Prostate gland (tissue), 2 donors: ENCODE measurements around the gene GOLGA8R. TPM values are rescaled to one million over a fixed set of nuclear protein-coding genes. Genes with fewer than 3 reads are reported as not detected.
A peak's percentile ranks its signal among the peaks of the same experiment; 100 is the strongest.
"Not testable (repeated sequence)": the region's sequence is repeated elsewhere in the genome, so short reads cannot be mapped to it uniquely, and the experiment has no call there.

Experiments
- DNase-seq: peaks from one replicate; pipeline ENCODE4 v3.0.0-alpha.2; 2019; ENCODE audit warnings: low spot score
- H3K27ac ChIP-seq, 2 donors: fragments of 200-600 bp; sonication (generic); 2 replicates each; pipeline ENCODE4 v1.5.1; 2017 to 2019
- H3K27me3 ChIP-seq: fragments of 200-600 bp; sonication (generic); replicated peaks from 2 replicates; pipeline ENCODE4 v1.5.1; 2019; ENCODE audit not compliant: insufficient read depth
- H3K36me3 ChIP-seq, 2 donors: fragments of 200-600 bp; sonication (generic); 1 replicate in 1 of 2; 2 replicates in 1 of 2; pipeline versions ENCODE4 v1.5.1 to v1.8.1; 2017 to 2019
- H3K4me1 ChIP-seq: fragments of 200-600 bp; sonication (generic); replicated peaks from 2 replicates; pipeline ENCODE4 v1.5.1; 2019
- H3K4me3 ChIP-seq, 2 donors: fragments of 200-600 bp; sonication (generic); 2 replicates each; pipeline ENCODE4 v1.5.1; 2017 to 2019
- H3K9me3 ChIP-seq: fragments of 200-600 bp; sonication (generic); 2 replicates; pipeline ENCODE4 v1.5.1; 2017
- WGBS: methylation state at CpG from one replicate; pipeline ENCODE4 v1.1.5; 2018; 5-methylcytosine and 5-hydroxymethylcytosine counted together
- intact Hi-C: fragments of 100-400 bp; cut with DNase I; formaldehyde crosslinking; loops from one replicate; pipeline ENCODE4 v1.14.2; 2022
- total RNA-seq, 2 donors: library from RNA; depleted of rRNA; stranded (reverse); fragments of >200 nt; gene quantifications; one replicate each; pipeline ENCODE4 v1.1.0, GENCODE V29; 2016
- TF ChIP-seq, protein P1 (sequence below), 4 experiments: fragments of 200-600 bp in 2 of 4; fragments of 450-650 bp in 2 of 4; sonication (generic) in 2 of 4; IDR thresholded peaks; 1 replicate in 3 of 4; 2 replicates in 1 of 4; pipeline ENCODE4 v1.5.1; 2016 to 2019; ENCODE audit warnings: antibody characterized with exemption in 4 of 4, mild to moderate bottlenecking in 2 of 4, moderate library complexity in 2 of 4

The GOLGA8R gene, protein sequence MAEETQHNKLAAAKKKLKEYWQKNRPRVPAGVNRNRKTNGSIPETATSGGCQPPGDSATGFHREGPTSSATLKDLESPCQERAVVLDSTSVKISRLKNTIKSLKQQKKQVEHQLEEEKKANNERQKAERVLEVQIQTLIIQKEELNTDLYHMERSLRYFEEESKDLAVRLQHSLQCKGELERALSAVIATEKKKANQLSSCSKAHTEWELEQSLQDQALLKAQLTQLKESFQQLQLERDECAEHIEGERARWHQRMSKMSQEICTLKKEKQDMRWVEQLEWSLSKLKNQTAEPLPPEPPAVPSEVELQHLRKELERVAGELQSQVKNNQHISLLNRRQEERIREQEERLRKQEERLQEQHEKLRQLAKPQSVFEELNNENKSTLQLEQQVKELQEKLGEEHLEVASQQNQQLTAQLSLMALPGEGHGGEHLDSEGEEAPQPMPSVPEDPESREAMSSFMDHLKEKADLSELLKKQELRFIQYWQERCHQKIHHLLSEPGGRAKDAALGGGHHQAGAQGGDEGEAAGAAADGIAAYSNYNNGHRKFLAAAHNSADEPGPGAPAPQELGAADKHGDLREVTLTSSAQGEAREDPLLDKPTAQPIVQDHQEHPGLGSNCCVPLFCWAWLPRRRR
- 1 to 10 TPM; 3.4 to 3.7 TPM for total RNA-seq

DNA sequence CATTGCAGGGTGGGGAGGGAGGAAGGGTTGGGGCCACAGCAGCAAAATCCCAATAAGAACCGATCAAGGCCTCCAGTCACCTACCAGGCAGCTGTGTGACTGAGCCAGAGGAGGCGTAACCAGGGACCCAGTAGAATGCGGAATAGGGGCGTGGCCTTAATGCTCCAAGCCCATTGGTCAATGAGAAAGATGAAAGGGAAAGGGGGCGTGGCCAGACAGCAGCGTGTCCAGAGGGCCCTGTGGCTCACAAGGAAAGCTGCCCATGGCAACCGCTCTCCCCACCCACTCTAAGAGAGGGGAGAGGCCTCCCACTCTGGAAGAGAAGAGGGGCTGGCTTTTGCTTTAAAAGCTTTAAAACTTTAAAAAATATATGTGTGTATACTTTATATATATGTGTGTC lies at the start of gene GOLGA8R:
GOLGA8R (minus strand) TSS at position 101 of the 400 bp plus-strand sequence; CDS start at position 3, 98 bp downstream.
- H3K4me1 ChIP-seq, H3K4me3 ChIP-seq: not testable (repeated sequence)

DNA sequence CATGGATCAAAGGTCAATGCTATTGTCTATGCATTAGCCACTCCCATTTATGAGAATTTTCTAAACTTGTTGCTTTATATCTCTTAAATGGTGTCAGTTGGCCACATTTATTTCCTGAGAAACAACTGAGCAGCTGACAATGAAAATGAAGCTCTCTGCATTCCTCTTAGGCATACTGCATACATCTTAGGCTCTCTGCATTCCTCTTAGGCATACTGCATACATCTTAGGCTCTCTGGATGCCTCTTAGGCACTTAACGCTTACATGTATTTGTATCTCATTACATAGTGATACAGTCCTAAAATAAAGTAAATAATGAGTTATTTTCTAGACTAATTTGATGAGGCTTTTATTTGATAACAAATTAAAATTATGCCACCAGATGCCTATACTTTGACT lies 49.8 kb upstream of the GOLGA8R start:
- H3K27me3 ChIP-seq, H3K36me3 ChIP-seq, H3K9me3 ChIP-seq, H3K27ac ChIP-seq, DNase-seq, intact Hi-C loops, H3K4me1 ChIP-seq, H3K4me3 ChIP-seq: not testable (repeated sequence)
- no CpG with 5 or more reads among the region's 1 CpG for WGBS

More for the DNA sequence above, at the start of gene GOLGA8R:
- H3K27ac ChIP-seq, H3K27me3 ChIP-seq, H3K9me3 ChIP-seq, H3K36me3 ChIP-seq, DNase-seq, intact Hi-C loops: not testable (repeated sequence)
- WGBS = no CpG with 5 or more reads among the region's 7 CpGs

DNA sequence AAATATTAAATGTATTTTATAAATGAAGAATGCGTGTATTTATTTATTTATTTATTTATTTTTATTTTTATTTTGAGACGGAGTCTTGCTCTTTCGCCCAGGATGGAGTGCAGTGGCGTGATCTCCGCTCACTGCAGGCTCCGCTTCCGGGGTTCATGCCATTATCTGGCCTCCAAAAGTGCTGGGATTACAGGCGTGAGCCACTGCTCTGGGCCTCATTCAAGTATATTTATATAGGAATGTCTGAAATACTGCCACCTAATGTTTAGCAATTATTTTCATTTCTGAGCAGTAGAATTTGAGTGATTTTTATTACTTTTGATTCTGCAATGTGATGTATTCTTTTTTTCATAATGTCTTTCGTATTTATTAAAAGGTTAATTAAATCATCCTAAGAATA lies 48.1 kb upstream of the GOLGA8R start:
- DNase-seq, intact Hi-C loops: not testable (repeated sequence)
- WGBS = no CpG with 5 or more reads among the region's 9 CpGs

DNA sequence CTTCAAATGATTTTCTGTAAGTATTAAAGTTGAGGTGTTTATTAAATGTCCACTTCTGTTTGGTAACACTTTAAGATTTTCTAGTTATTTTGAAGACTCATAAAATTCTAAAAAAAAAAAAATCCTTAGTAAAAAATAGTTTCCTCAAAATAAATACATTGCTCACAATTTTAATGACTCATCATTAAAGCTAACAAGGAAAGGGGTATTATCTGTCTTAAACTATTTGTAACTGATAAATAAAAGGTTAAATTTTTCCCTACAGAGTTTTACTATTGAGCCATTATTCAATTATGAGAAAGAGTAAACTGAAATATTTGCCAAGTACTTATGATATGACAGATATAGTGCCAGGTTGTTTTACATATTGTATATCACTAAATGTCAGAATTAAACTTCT lies 38.6 kb upstream of the GOLGA8R start:
- DNase-seq, H3K27ac ChIP-seq, H3K4me1 ChIP-seq, H3K36me3 ChIP-seq, H3K4me3 ChIP-seq, H3K9me3 ChIP-seq, intact Hi-C loops, H3K27me3 ChIP-seq: not testable (repeated sequence)

More for the DNA sequence above, 48.1 kb upstream of the GOLGA8R start:
- not testable (repeated sequence) for H3K27me3 ChIP-seq, H3K27ac ChIP-seq, H3K36me3 ChIP-seq, H3K4me3 ChIP-seq, H3K4me1 ChIP-seq, H3K9me3 ChIP-seq

DNA sequence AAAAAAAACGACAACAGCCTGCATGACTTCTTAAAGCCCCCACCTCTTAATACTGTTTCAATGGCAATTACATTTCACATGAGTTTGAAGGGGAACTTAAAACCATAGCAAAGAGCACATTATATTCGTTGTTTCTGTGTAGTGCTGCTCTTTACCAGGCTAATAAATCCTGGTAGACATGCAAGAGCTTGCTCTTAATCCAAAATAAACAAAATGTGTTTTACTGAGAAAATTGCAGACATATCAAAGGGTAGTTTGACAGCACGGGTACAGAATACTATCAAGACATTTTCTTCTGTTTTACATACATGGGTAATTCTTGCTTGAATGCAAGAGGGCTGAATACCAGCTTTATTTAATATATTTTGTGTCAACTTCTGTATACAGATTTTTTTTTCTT lies 24.3 kb upstream of the GOLGA8R start:
- intact Hi-C loops, H3K27ac ChIP-seq, H3K4me3 ChIP-seq, H3K9me3 ChIP-seq, H3K27me3 ChIP-seq, H3K36me3 ChIP-seq, H3K4me1 ChIP-seq, DNase-seq: not testable (repeated sequence)
- 15% methylated on average over 1 of the region's 3 CpGs for WGBS

DNA sequence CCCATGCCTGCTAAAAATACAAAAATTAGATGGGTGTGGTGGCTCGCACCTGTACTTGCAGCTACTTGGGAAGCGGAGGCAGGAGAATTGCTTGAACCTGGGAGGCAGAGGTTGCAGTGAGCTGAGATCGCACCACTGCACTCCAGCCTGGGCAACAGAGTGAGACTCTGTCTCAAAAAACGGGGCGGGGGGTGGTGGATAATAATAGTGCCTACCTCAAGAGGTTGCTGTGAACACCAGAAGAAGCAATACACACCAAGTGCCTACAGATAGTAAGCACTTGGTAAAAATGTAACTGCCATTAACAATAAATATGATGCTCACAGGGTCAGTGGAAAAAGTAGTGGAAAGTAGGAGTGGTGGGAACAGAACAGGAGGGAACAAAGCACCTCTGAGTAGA lies 21.8 kb upstream of the GOLGA8R start:
- H3K4me1 ChIP-seq, H3K27me3 ChIP-seq, H3K27ac ChIP-seq, H3K9me3 ChIP-seq, intact Hi-C loops, H3K4me3 ChIP-seq, H3K36me3 ChIP-seq, DNase-seq: not testable (repeated sequence)
- 95% methylated on average over 4 of the region's 5 CpGs for WGBS

DNA sequence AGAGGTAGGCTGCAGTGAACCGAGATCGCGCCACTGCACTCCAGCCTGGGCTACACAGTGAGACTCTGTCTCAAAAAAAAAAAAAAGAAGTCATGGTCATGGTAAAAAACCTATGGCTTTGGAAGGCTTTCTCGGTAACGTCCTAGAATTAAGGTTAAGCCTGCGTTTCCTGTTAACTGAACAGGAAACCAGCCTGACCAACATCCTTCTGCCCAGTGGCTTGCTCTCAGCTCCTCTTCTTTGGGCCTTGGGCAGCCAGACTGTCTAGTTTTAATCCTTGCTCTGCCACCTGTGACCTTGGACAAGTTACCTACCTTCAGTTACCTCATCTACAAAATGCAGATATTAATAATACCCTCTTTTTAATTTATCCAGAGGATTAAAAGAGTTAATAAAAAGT lies 6.7 kb upstream of the GOLGA8R start:
- H3K4me3 ChIP-seq, intact Hi-C loops, H3K9me3 ChIP-seq, H3K27ac ChIP-seq, H3K27me3 ChIP-seq, H3K36me3 ChIP-seq, DNase-seq, H3K4me1 ChIP-seq: not testable (repeated sequence)
- WGBS = 97% methylated on average over 6 of the region's 6 CpGs

DNA sequence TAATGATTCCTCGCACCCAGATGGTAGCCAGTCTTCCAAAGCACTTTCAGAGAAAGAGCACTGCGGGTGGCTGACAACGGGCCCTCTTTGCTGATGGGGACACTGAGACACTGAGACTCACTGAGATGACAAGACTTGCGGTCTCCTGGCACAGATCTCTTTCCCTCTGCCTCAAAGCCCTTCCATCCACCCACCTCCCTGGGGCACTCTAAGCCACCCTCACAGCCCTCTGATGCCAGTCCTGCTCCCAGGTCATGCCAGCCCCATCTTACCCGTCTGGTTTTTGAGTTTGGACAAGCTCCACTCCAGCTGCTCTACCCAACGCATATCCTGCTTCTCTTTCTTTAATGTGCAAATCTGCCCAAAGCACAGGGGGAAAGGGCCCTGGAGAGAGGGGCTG lies 6.4 kb downstream of the GOLGA8R start:
- H3K4me3 ChIP-seq, intact Hi-C loops, H3K9me3 ChIP-seq, H3K27me3 ChIP-seq, H3K36me3 ChIP-seq, H3K27ac ChIP-seq, H3K4me1 ChIP-seq: not testable (repeated sequence)
- 87% methylated on average over 5 of the region's 6 CpGs for WGBS
- peak; percentile 2 for DNase-seq

DNA sequence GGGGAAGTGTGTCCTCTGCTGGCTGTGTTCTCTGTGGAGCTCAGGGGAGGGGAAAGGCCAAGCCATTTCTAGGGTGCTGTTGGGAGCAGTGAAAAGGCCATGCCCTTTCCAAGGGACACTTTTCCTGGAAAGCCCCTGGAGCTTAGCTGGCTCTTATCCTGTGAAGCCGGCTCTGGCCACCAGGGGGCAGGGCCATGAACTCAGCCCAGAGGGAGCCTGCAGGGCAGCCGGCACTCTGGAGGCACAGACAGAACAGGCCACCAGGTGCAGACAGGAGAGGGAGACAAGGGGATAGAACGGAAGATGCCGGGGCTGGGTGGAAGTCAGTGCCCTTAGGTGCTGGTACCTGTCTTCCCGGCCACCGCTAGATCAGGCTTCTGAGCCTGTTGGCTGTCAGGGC lies 15.1 kb downstream of the GOLGA8R start:
- intact Hi-C loops, H3K4me3 ChIP-seq, H3K27ac ChIP-seq, H3K9me3 ChIP-seq, H3K36me3 ChIP-seq, H3K27me3 ChIP-seq, H3K4me1 ChIP-seq: not testable (repeated sequence)
- 0% methylated on average over 2 of the region's 6 CpGs for WGBS
- TF ChIP-seq, protein P1, sequence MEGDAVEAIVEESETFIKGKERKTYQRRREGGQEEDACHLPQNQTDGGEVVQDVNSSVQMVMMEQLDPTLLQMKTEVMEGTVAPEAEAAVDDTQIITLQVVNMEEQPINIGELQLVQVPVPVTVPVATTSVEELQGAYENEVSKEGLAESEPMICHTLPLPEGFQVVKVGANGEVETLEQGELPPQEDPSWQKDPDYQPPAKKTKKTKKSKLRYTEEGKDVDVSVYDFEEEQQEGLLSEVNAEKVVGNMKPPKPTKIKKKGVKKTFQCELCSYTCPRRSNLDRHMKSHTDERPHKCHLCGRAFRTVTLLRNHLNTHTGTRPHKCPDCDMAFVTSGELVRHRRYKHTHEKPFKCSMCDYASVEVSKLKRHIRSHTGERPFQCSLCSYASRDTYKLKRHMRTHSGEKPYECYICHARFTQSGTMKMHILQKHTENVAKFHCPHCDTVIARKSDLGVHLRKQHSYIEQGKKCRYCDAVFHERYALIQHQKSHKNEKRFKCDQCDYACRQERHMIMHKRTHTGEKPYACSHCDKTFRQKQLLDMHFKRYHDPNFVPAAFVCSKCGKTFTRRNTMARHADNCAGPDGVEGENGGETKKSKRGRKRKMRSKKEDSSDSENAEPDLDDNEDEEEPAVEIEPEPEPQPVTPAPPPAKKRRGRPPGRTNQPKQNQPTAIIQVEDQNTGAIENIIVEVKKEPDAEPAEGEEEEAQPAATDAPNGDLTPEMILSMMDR (IDR thresholded peaks at IDR 0.05) = peak in 2 of 4 experiments; percentile 24 to 37
- DNase-seq = peak; percentile 53

DNA sequence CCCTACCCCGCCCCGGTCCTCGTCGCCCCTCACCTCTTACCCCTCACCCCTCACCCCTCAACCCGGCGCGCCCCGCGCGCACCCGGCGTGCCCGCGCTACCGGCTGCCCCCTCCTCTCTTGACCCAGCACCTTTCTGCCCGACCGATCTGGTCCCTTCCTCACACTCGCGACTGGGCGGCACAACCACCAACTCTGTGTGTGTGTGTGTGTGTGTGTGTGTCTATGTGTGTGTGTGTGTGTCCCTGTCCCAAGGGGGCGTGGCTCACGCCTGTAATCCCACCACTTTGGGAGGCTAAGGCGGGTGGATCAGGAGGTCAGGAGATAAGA lies 20.4 kb downstream of the GOLGA8R start:
- H3K9me3 ChIP-seq, intact Hi-C loops, H3K4me3 ChIP-seq, H3K4me1 ChIP-seq, H3K27me3 ChIP-seq, DNase-seq, H3K36me3 ChIP-seq, H3K27ac ChIP-seq: not testable (repeated sequence)
- no CpG with 5 or more reads among the region's 23 CpGs for WGBS

DNA sequence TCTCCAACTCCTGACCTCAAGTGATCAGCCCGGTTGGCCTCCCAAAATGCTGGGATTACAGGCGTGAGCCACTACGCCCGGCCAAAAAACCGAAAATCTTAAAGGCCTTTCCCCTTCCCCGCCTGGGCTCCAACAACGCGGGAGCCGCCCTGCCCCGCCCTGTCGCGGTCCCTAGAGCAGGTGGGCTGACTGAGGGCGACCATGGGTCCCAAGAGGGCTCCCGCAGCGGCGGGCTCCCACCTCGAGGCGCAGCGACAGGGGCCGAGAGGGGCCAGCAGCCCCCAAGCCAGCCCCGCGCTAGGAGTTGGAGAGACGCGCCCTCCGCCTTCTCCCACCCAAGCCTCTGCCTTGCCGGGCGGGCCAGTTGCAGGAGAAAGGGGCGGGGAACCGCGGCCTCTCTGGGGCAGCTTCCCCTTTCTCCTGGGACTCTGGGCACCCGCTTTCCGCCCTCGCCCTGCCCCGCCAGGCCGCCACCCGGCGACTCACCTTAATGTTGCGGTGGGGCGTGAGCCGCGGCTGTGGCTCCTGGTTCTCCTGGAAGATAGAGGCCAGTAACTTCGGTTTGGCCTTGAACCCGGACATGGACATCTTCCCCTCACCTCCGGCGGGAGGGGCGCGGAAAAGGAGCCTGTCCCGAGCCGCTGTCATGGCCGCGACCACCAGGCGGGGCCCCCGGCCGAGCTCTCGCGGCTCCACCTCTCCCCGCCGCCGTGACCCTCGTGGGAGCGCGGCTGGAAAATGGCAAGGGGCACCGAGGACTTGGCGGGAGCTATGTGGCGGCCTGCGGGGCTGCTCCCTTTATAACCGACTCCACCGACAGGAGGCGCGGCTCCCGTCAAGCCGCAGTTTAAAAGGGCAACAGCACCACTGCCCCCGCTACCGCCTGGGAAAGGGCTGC lies 21.0 kb downstream of the GOLGA8R start, which contains the start of gene CHRFAM7A:
CHRFAM7A (minus strand) TSS at position 775 of the 898 bp plus-strand sequence. CDS start 10,189 bp downstream, outside the sequence.
- H3K27ac ChIP-seq, DNase-seq, H3K9me3 ChIP-seq, H3K36me3 ChIP-seq, H3K4me3 ChIP-seq, H3K4me1 ChIP-seq, H3K27me3 ChIP-seq, intact Hi-C loops: not testable (repeated sequence)
- no CpG with 5 or more reads among the region's 74 CpGs for WGBS
